IgD-negative memory B cell (primary cell): Measurements from ENCODE around the gene TLE4. TPM values are rescaled to one million over a fixed set of nuclear protein-coding genes. Genes with fewer than 3 reads are reported as not detected.

ENCODE experiments used
- H3K27ac Mint-ChIP-seq, 3 donors: one replicate each; pipeline ENCODE4 v1.8.0; 2020 to 2022; ENCODE audit warnings: mild to moderate bottlenecking in 3 of 3, mixed read lengths in 3 of 3, moderate library complexity in 1 of 3
- H3K27me3 Mint-ChIP-seq: one replicate; pipeline ENCODE4 v1.8.0; 2021; ENCODE audit warnings: mixed read lengths
- H3K36me3 Mint-ChIP-seq: one replicate; pipeline ENCODE4 v1.8.0; 2020; ENCODE audit warnings: mild to moderate bottlenecking, mixed read lengths
- H3K4me1 Mint-ChIP-seq, 3 donors: one replicate each; pipeline ENCODE4 v1.8.0; 2020 to 2022; ENCODE audit warnings: mixed read lengths in 3 of 3, mild to moderate bottlenecking in 1 of 3
- H3K4me3 Mint-ChIP-seq, 4 donors: one replicate each; pipeline ENCODE4 v1.8.0; 2020 to 2022; ENCODE audit warnings: mild to moderate bottlenecking in 4 of 4, mixed read lengths in 4 of 4, moderate library complexity in 3 of 4
- H3K9me3 Mint-ChIP-seq, 3 donors: one replicate each; pipeline ENCODE4 v1.8.0; 2020 to 2021; ENCODE audit warnings: mixed read lengths in 3 of 3, mild to moderate bottlenecking in 1 of 3
- polyA plus RNA-seq: library from polyadenylated mRNA; unstranded; fragments of 300-500 nt; fragmentation: Illumina TruSeq; gene quantifications from one replicate; pipeline ENCODE4 v1.2.3, GENCODE V29; 2021

Gene TLE4
- polyA plus RNA-seq, 1 donor from 2014 or later = 20.4 TPM

DNA sequence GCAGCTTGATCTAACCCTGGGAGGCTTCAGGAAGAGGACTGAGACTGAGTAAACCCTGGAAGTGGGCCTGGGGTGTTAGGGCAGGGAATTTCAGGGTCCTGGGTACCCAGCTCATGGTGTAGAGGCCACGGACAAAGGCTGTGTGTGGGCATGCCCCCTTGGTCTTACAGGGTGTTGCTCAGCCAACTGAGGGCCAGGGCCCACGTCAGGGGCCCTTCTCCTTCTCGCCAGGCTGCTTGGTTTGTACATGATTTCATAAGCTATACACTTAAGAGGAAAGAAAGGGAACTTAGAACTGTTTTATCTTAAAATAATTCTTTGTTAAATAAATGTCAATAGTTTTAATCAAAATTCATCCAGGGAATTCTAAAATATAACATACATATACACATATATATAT is 95.4 kb downstream of the TLE4 start:
- Mint-ChIP-seq H3K9me3 (no peaks in the 10 kb centered on the region), H3K4me3 (no peak overlapping the region), H3K36me3 (peaks cover 6% of the 10 kb centered on the region), H3K27me3 (no peaks in the 10 kb centered on the region), H3K4me1 (peaks cover 11 to 38% (median 19%) of the 10 kb centered on the region in 3 donors), H3K27ac (no peak overlapping the region)

GRCh38 chr9:79667817-79668436 is 96.2 kb downstream of the TLE4 start:
- peak overlapping the region in 2 of 3 donors; percentile 9 to 14 for H3K27ac Mint-ChIP-seq
- no peaks in the 10 kb centered on the region for H3K27me3 Mint-ChIP-seq
- H3K4me1 Mint-ChIP-seq = peaks cover 17 to 37% (median 25%) of the 10 kb centered on the region in 3 donors
- H3K9me3 Mint-ChIP-seq = no peaks in the 10 kb centered on the region
- no peak overlapping the region for H3K4me3 Mint-ChIP-seq
- peaks cover 6% of the 10 kb centered on the region for H3K36me3 Mint-ChIP-seq

GRCh38 chr9:79668956-79669355 is 97.2 kb downstream of the TLE4 start:
- Mint-ChIP-seq H3K36me3 (peaks cover 8% of the 10 kb centered on the region), H3K27ac (no peak overlapping the region), H3K9me3 (no peaks in the 10 kb centered on the region), H3K4me1 (peaks cover 24 to 40% (median 34%) of the 10 kb centered on the region in 3 donors), H3K27me3 (no peaks in the 10 kb centered on the region), H3K4me3 (no peak overlapping the region)

DNA sequence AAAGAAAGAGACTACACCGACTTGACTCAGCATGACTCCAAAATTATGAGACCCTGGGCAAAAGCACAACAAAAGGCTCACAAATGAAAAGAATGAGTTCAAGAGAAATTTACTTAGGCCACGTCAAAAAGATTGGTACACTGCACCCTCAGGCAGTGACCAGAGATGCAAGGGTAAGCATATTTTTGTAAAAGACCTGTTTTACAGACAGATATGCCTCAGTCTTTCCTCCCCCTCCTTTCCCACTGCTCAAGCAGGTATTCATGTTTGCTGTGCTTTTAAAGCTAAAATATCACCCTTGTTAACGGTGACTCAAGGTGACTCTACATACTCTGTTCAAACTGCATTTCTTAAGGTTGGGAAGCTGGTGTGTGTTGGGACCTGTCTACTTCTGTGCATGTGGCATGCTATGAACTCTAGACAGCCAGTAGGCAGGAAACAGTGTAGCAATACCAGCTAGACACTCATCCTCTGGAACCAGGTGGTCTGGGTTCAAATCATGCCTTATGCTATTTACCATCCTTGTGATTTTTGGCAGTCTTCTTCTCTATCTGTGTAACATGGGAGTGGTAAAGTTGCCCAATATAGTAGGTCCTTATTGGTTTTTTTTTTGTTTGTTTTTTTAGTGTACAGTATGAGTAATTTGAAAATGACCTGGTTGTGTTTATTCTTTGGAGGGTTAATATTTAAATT is 98.7 kb downstream of the TLE4 start:
- Mint-ChIP-seq H3K4me3 (no peak overlapping the region), H3K4me1 (peaks cover 24 to 42% (median 33%) of the 10 kb centered on the region in 3 donors), H3K36me3 (peaks cover 7% of the 10 kb centered on the region), H3K9me3 (no peaks in the 10 kb centered on the region), H3K27ac (peak overlapping the region in 1 of 3 donors; percentile 88), H3K27me3 (no peaks in the 10 kb centered on the region)

DNA sequence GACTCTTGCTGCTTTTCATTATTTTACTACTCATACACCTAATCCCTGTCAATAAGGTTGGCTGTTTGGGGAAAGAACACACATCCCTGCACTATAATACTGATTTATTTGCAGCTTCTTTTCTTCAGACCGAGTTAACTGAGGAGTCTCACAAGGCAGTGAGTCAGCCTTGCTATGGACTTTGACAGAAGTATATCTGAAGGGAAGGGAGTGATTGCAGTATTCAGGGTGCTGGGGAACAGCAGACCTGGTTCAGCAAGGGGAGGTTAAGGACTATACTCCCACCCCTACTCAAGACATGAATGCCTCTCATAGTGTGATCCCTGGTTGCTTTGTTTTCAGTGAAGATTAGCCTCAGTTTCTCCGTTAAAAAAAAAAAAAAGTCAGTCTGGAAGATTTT is 99.8 kb downstream of the TLE4 start:
- peaks cover 24 to 42% (median 33%) of the 10 kb centered on the region in 3 donors for H3K4me1 Mint-ChIP-seq
- peaks cover 5% of the 10 kb centered on the region for H3K36me3 Mint-ChIP-seq
- no peaks in the 10 kb centered on the region for H3K27me3 Mint-ChIP-seq
- no peaks in the 10 kb centered on the region for H3K9me3 Mint-ChIP-seq
- H3K27ac Mint-ChIP-seq = peak overlapping the region in 1 of 3 donors; percentile 34
- no peak overlapping the region for H3K4me3 Mint-ChIP-seq

- Mint-ChIP-seq H3K27ac (peak overlapping the region in 1 of 3 donors; percentile 86), H3K36me3 (peaks cover 5% of the 10 kb centered on the region), H3K27me3 (no peaks in the 10 kb centered on the region), H3K4me3 (peak overlapping the region in 2 of 4 donors; percentile 5 to 67), H3K4me1 (peaks cover 24 to 47% (median 34%) of the 10 kb centered on the region in 3 donors), H3K9me3 (no peaks in the 10 kb centered on the region)
These were observed 100.5 kb downstream of the TLE4 start for GRCh38 chr9:79672236-79672635.

DNA sequence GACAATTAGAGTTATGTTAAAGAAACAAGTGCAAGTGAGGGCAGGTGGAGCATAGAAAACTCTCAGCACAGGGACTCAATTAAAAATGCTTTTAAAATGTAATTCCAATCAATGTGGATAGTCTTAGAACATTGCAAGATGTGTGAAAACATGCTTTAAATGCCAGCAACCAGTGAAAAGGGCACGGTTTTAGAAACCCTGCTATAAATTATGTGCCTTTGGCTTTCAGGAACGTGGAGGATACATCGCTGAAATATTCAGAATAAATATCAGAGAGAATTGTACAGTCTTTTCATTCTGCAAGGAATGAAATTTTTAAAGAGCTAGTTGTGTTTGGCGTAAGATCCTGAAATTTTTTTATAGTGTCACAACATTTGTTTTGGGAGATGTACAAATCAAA is 101.1 kb downstream of the TLE4 start:
- Mint-ChIP-seq H3K4me3 (peak overlapping the region in 2 of 4 donors; percentile 67 to 69), H3K27ac (peak overlapping the region in 1 of 3 donors; percentile 86), H3K36me3 (peaks cover 5% of the 10 kb centered on the region), H3K4me1 (peaks cover 24 to 46% (median 32%) of the 10 kb centered on the region in 3 donors), H3K9me3 (no peaks in the 10 kb centered on the region), H3K27me3 (no peaks in the 10 kb centered on the region)

DNA sequence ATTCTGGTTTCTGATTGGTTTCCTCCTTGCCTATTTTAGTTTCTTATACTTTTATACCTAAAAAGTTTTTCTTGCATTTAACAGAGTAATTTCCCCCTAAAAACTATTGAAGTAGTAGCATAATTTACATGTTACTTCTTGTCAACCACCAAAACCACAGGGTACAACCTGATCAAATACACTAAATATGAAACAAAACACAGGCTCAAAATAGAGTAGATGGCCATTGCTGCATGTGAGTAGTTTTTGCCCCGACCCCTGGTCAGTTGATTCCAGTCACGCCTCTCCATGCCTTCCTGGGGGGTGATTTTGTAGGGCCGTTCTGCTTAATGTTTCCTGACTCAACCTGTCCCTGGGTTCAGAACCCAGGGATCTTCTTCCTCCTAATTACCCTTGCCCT is 101.8 kb downstream of the TLE4 start:
- Mint-ChIP-seq H3K9me3 (no peaks in the 10 kb centered on the region), H3K4me1 (peaks cover 21 to 42% (median 29%) of the 10 kb centered on the region in 3 donors), H3K36me3 (peaks cover 6% of the 10 kb centered on the region), H3K27ac (no peak overlapping the region), H3K4me3 (peak overlapping the region in 1 of 4 donors; percentile 30), H3K27me3 (no peaks in the 10 kb centered on the region)

GRCh38 chr9:79674052-79674777 is 102.5 kb downstream of the TLE4 start:
- Mint-ChIP-seq H3K27ac (no peak overlapping the region), H3K9me3 (no peaks in the 10 kb centered on the region), H3K4me3 (peak overlapping the region in 1 of 4 donors; percentile 44), H3K36me3 (peaks cover 8% of the 10 kb centered on the region), H3K4me1 (peaks cover 21 to 39% (median 28%) of the 10 kb centered on the region in 3 donors), H3K27me3 (no peaks in the 10 kb centered on the region)

DNA sequence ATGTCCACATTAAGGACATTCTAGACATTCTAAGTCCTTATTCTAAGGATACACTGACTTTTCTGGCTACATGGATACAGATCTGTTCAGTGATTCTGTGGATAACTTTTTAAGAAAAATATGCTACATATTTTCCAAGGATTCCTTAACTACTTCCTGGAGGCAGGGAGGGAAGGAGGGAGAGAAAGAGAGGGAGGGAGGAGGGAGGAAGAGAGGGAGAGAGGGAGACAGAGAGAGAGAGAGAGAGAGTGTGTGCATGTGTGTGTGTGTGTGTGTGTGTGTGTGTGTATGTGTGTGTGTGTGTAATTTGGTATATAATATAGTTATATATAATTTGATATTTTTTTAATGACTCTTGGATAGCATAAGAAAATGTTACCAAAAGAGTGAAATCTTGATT is 109.8 kb downstream of the TLE4 start:
- peaks cover 2 to 14% (median 12%) of the 10 kb centered on the region in 3 donors for H3K4me1 Mint-ChIP-seq
- no peaks in the 10 kb centered on the region for H3K27me3 Mint-ChIP-seq
- H3K9me3 Mint-ChIP-seq = no peaks in the 10 kb centered on the region
- H3K27ac Mint-ChIP-seq = no peak overlapping the region
- H3K36me3 Mint-ChIP-seq = peaks cover 2% of the 10 kb centered on the region
- H3K4me3 Mint-ChIP-seq = no peak overlapping the region

- Mint-ChIP-seq H3K27me3 (no peaks in the 10 kb centered on the region), H3K9me3 (no peaks in the 10 kb centered on the region), H3K4me3 (no peak overlapping the region), H3K4me1 (peaks cover 3 to 19% (median 11%) of the 10 kb centered on the region in 3 donors), H3K27ac (no peak overlapping the region), H3K36me3 (peaks cover 2% of the 10 kb centered on the region)
These were observed 110.4 kb downstream of the TLE4 start for GRCh38 chr9:79682076-79682736.

DNA sequence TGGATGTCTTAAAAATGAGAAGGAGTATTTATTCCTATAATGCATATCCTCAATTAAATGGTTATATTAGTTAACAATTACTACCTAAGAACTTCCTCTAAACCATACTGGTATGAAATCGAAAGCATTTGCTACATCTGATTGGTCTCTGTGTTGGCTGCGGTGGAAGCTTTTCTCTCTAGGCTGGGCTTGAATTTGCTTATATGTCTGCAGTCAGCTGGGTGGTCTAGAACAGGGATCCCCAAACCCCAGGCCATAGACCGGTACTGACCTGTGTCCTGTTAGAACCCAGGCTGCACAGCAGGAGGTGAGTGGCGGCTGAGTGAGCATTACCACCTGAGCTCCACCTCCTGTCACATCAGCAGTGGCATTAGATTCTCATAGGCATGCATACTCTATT is 112.3 kb downstream of the TLE4 start:
- H3K27me3 Mint-ChIP-seq = no peaks in the 10 kb centered on the region
- peak overlapping the region in 1 of 3 donors; percentile 31 for H3K27ac Mint-ChIP-seq
- peak overlapping the region in 1 of 4 donors; percentile 35 for H3K4me3 Mint-ChIP-seq
- peaks cover 13 to 20% (median 14%) of the 10 kb centered on the region in 3 donors for H3K4me1 Mint-ChIP-seq
- no peaks in the 10 kb centered on the region for H3K9me3 Mint-ChIP-seq
- H3K36me3 Mint-ChIP-seq = no peaks in the 10 kb centered on the region

DNA sequence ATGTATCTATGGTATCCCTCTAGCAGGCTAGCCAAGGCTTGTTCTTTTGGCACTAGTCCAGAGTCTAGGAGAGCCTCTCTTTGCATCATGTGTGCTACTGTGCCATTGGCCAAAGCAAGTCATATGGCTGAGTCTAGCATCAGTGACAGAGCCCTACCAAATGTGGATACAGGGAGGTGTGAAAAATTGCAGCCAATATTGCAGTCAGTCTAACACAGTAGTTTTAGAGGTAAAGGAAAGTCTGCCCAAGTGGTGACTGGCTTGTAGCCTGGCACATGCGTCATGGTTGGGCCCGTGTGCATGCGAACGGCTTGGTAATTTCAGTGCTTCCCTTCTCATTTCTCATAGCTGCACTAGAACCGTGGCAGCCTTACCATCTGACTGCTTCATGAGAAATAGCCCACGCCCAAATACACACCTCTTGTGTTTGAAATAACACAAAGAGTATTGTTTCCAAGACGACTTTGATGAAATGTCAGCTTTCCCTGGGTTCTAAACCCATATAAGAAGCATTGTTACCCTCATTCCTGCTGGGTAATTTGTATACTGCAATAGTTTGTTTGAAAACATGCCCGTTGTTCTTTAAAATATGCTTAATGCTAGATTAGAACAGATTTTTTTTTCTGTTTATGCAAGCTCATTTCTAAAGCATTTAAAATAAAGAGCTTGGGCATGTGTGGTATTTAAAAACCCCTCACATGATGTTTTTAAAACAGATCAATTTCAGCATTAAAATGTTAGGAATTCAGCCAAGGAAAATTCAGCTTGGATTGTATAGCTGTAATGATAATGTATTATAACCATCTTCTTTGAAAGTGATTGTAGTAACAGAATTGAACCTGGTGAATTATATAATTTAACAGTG is 113.2 kb downstream of the TLE4 start:
- peaks cover 13 to 21% (median 14%) of the 10 kb centered on the region in 3 donors for H3K4me1 Mint-ChIP-seq
- no peaks in the 10 kb centered on the region for H3K27me3 Mint-ChIP-seq
- peak overlapping the region in 1 of 3 donors; percentile 31 for H3K27ac Mint-ChIP-seq
- H3K9me3 Mint-ChIP-seq = no peaks in the 10 kb centered on the region
- H3K4me3 Mint-ChIP-seq = peak overlapping the region in 1 of 4 donors; percentile 35
- H3K36me3 Mint-ChIP-seq = peaks cover 3% of the 10 kb centered on the region

- peaks cover 3% of the 10 kb centered on the region for H3K36me3 Mint-ChIP-seq
- H3K4me1 Mint-ChIP-seq = peaks cover 17 to 22% (median 17%) of the 10 kb centered on the region in 3 donors
- H3K9me3 Mint-ChIP-seq = no peaks in the 10 kb centered on the region
- H3K27me3 Mint-ChIP-seq = no peaks in the 10 kb centered on the region
- H3K27ac Mint-ChIP-seq = no peak overlapping the region
- H3K4me3 Mint-ChIP-seq = no peak overlapping the region
These were observed 113.8 kb downstream of the TLE4 start for GRCh38 chr9:79685577-79685976.
